G401.6 (cell line): ENCODE results near the gene OTOG.

Experiments used
- FAIRE-seq: peaks from 2 replicates; lab custom pipeline; 2012; peaks lifted over from hg19 to GRCh38; lab: Jason Lieb, UNC

The OTOG gene

DNA sequence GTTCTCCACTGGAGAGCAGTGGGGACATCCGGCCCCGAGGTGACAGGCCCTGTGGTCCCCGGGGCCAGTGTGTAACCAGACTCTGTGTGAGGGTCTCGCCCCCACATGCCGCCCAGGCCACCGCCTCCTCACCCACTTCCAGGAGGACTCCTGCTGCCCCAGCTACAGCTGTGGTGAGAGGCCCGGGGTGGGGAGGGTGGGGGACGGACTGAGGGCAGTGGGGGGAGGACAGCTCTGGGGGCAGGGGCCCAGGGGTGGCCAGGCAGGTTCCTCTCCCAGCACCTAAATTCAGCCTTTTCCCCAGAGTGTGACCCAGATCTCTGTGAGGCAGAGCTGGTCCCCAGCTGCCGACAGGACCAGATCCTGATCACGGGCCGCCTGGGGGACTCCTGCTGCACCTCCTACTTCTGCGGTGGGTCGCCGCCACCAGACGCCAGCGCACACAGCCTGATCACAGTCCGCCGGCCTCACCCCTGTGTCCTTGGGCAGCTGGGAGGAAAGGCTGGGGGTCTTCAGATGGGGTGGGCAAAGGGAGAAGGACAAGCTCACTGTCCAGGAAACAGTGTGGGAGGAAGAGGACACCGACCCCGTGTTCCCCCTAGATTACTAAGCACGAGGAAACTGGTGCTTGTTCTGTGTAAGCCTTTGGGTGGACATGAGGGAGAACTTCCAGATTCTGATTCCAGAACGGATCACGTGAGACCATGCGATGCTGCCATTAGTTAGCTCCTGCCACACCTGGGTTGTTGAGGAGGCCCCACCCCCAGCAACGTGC lies 87.9 kb downstream of the OTOG start:
- no peak for FAIRE-seq

DNA sequence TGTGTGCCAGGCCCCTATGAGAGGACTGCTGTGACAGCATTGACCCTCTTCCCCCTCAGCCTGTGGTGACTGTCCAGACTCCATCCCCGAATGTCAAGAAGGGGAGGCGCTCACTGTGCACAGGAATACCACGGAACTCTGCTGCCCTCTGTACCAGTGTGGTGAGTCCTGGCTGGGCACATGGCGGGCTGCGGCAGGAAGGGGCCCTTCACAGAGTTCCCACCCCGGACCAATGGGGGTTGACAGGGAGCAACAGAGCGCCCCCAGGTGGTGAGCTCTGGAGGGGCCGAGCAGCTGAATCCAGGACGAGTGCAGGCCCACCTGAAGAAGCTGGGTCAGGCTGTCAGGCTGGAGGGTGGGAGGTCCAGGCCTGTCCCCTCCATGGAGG lies 88.5 kb downstream of the OTOG start:
- no peak for FAIRE-seq

DNA sequence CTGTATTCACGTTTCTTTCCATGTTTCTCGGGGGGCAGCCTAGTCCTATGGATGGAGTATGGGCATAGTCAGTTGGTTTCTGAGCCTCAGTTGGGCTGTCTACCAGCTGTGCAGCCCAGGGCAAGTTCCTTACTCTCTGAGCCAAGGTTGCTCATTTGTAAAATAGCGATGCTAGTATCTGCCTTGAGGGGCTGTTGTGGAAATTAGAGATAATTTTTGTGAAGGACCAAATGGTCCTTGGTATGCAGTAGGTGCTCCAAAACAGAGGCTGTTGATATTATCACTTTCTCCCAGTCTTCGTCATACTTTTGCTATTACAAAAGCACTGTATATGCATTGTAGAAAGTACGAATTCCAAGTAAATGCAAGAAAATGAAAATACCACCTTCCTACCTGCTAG lies 89.7 kb downstream of the OTOG start:
- FAIRE-seq = no peak

DNA sequence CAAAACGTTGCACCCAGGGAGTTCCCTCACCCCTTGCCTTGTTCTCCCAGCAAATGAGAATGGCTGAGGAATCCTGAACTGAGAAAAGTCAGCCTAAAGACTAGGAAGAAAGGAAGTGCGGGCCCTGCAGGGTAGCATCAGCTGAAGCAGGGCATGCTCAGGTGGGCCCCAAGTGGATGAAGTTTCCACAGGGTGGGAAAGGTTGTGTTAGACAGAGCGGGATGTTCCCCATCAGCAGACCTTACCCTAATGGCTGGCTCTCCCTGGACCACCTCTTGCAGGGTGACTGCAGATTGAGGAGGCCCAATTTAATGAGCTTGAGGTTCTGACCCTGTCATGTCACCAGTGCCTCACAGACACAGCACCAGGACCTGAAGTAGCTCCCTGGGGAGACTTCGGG lies 90.8 kb downstream of the OTOG start:
- no peak for FAIRE-seq

DNA sequence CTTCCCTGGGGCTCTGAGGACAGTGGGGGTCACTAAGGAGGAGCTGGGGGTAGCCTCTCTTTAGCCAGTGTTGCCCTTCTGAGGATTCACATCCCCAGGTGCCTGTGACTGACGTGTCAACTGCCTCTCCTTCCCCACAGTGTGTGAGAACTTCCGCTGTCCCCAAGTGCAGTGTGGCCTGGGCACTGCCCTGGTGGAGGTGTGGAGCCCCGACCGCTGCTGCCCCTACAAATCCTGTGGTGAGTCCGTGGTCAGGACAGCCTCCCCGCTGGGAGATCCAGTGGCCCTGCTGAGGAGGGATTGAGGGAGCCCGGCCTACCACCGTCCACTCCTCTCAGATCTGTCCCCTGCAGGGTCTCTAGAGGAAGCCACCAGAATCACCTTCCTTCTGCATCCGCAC lies 91.3 kb downstream of the OTOG start:
- FAIRE-seq = no peak

DNA sequence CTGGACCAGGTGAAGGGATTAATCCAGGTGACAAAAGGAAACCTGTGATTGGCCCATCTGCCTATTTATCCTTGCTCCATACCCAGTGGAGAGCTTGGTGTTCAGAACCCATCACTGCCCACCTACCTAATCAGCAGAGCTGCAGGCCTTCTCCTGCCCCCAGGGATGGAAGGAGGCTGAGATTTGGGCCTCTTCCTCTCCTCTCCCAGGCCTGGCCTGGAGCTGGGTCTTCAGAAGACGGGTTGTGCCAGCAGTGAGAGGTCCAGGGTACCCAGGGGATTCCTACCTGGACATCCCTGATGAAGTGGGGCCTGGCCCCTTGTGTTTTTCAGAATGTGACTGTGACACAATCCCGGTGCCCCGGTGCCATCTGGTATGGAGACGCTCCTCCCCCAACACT lies 92.0 kb downstream of the OTOG start:
- no peak for FAIRE-seq

DNA sequence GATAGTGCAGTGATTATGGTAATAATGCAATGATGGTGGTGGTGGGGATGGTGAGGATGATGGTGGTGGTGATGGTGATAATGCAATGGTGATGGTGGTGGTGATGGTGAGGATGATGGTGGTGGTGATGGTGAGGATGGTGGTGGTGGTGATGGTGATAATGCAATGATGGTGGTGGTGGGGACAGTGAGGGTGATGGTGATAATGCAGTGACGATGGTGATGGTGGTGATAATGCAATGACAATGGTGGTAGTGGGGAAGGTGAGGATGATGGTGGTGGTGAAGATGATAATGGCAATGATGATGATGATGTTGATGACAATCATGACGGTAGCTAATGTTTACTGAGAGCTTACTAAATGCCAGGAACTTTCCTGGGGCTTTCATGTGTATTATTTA lies 92.7 kb downstream of the OTOG start:
- no peak for FAIRE-seq

DNA sequence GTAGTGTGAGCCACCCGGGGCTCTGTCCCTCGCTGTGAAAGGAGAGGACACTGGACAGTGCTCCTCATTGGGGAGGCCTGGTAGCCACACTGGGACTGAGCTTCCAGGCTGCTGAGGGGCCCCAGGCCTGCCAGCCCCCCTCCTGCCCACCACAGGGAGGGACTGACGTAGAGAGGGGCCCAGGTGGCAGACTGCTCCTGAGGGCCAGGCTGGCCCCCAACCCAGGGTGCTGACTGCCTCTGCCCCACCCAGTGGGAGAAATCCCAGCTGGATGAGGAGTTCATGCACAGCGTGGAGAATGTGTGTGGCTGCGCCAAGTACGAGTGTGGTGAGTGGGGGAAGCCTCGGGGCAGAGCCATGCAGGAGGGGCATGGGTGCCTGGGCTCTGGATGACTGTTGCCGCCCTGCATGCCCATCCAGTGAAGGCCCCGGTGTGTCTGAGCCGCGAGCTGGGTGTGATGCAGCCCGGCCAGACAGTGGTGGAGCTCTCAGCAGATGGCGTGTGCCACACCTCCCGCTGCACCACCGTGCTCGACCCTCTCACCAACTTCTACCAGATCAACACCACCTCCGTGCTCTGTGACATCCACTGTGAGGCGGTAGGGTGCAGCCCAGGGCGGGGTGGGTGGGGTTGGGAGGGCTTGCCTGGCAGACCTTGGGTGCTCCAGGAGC lies 93.6 kb downstream of the OTOG start:
- FAIRE-seq = no peak

DNA sequence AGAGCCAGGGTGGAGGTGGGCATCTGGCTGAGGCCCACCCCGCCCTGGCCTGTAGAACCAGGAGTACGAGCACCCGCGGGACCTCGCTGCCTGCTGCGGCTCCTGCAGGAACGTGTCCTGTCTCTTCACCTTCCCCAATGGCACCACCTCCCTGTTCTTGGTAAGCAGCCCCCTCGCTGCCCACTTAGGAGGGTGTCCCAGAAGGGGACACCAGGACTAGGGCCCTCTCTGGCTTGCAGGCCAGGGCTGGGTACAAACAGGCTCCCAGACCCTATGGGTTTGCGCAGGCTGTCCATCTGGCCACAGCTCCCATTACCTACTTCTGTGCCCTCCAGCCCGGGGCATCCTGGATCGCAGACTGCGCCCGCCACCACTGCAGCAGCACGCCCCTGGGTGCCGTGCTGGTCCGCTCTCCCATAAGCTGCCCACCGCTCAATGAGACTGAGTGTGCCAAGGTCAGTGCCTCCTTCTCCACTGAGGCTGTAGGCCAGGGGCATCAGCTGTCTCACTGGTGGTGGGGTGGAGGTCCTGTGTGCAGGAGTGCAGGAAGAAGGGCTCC lies 94.8 kb downstream of the OTOG start:
- FAIRE-seq = no peak

DNA sequence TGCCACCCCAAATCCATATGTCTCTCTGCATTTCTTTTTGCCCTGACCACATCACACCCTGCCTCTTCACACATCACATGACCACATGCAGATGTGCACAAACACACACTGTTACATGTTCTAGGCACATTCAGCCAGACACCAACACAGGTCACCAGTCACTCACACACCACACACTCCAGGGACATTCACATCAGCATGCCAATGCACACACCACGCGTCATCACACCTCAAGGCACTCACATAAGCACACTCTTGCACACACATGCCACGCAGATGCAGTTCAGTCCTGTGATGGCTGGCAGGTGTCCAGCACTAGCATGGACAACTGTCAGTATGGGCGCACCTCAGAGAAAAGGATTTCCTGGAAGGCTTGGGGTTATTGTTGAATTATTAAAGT lies 95.3 kb downstream of the OTOG start:
- FAIRE-seq = no peak

DNA sequence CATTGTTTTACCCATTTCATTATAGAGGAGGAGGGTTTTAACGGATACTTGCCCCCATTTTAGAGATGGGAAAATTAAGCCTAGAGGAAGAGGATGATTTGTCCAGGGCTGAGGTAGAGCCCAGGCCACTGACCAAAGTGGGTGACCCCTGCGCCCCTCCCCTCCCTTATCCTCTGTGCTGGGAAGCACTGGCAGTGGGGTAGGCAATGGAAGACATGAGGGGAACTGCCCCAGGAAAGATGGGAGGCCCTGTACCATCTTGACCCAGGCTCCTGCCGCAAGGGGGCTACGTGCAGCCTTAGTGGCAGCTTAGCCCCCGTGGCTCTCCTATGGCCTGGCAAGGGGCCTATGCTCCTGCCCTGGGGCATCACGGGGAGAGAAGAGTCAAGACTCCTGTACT lies 95.9 kb downstream of the OTOG start:
- no peak for FAIRE-seq

DNA sequence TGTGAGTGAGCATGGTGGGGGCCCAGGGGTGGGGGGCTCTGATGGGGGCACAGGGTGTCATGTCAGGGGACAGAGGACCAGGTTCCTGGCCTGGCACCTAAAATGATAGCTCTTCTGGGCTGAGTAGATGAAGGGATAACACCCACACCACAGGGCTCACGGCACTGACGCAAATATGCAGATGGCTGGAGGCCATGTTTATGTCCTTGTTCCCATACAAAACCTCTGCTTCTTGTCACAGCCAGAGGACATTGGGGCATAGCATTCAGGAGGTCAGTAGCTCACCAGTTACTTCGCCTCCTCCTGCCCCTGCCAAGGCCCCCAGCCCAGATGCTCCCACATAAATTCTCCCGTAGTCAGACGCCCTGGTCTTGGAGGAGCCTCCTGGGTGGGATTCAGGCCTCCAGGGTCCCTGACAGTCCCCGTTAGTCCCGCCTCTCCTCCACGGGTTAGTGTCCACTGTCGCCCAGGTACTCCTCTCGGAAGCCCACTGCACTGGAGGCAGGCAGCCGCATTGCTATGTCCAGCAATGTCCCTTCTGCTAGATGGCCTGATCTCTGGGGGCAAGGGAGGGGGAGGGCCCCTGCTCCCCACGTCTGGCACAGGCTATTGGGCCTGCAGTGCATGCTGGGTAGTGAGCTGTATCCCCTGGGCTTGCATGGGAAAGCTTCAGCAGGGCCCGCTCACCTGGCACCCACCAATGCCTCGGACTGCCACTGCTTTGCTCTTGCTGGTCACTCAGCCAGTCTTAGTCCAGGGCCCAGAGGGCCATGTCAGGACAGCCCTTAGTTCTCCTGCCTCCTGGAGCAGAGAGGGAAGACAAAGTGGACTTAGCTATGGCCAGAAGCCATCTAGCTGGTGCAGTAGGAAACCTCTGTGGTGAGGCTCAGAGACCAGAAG lies 96.7 kb downstream of the OTOG start:
- no peak for FAIRE-seq

DNA sequence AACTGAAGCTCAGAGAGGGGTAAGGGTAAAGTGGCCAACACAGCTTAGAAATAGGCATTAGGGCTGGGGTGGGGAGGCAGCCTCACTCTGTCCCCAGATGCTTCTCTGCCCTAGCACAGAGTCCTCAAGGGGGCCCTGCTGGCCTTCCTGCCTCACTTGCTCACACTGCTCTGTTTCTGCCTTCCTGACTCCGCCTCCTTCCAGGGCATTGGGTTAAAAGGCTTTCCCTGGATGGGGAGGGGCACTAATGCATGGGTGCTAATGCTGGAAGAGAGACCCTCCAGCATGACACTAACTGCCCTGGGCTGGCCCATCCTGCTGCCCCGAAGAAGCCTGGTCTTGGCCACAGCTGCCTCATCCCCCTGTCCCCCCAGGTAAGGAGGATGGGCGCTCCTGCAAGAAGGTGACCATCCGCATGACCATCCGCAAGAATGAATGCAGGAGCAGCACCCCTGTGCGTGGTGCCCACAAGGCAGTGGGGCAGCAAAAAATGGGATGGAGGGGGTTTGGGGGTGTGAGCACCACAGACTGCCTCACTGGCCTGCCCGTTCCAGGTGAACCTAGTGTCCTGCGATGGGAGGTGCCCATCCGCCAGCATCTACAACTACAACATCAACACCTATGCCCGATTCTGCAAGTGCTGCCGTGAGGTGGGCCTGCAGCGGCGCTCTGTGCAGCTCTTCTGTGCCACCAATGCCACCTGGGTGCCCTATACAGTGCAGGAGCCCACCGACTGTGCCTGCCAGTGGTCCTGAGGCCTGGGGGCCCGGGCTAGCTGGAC lies 98.3 kb downstream of the OTOG start:
- FAIRE-seq = no peak

DNA sequence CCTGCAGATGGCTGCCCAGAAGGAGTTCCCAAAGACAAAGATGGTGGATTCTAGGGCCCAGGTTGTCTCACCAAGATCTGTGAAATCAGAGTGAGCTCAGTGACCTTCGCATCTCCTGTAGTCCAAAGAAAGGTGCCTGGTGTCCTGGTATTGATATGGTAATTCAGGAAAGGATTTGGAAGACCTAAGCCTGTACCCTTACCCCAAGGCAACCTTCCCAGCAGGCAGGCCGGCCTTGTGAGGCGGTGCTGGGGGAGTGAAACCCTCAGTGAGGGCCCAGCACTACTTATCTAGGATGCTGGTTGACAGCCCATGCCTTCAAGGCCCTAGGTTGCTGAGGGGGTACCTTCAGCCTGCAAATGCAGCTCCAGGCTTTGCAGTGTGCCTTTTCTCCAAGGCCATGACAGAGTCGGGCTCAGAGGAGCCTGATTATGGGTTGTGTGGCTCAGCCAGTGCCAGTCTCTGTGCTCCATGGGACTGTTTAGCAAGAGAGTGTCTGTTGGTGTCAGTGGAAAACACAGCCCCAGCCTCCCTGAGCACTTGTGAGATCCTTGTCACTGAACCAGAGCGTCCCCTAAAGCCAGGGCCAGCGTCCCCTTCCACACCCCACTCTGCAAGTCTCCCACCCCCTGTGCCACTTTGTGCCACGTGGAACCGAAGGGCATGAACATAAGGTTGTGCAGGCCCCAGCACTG lies 99.5 kb downstream of the OTOG start:
- FAIRE-seq = no peak

DNA sequence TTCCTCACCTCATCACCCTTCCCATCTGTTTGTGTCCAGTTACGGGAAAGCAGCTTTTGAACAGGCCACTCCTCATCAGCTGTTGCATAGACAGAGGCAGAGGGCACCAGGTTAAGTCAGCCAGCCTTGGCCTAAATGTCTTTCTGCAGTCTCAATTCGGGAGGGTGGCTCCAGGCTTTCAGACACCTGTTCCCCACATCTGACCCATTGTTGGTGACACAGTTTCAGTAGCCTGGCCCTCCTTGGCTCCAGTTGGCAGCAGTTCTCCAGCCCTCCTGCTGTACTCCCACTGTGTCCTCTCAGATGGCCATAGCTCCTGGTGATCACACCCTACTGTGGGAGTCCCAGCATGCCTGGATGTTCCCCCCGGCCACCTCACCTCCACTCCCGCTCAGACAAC lies 101.5 kb downstream of the OTOG start:
- no peak for FAIRE-seq

DNA sequence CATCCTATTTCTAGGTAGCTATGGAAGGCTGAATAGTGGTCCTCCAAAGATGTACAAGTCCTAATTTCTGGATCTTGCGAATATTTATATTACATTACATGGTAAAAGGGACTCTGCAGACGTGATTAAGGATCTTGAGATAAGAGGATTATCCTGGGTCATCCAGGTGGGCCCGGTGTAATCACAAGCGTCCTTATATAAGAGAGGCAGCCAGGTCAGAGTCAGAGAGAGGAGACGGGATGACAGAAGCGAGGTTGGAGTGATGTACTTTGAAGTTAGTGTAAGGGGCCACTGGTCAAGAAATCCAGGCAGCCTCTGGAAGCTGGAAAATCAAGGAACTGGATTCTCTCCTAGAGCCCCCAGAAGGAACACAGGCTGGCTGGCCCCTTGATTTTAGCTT lies 102.2 kb downstream of the OTOG start:
- no peak for FAIRE-seq

DNA sequence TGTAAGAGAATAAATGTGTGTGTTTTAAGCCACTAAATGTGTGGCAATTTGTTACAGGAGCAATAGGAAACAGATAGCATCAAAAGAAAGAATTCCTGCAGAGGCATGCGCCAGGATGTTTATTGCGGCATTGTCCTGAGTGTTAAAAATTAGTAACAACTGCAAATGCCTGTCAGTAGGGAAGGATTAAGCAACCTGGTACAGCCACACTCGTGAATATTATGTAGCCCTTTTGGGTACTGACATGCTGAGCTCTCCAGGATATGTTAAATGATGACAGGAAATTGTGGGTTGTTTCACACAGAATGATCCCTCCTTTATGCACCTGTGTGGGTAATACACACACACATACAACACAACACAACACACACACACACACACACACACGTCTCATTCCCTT lies 102.6 kb downstream of the OTOG start:
- FAIRE-seq = no peak

DNA sequence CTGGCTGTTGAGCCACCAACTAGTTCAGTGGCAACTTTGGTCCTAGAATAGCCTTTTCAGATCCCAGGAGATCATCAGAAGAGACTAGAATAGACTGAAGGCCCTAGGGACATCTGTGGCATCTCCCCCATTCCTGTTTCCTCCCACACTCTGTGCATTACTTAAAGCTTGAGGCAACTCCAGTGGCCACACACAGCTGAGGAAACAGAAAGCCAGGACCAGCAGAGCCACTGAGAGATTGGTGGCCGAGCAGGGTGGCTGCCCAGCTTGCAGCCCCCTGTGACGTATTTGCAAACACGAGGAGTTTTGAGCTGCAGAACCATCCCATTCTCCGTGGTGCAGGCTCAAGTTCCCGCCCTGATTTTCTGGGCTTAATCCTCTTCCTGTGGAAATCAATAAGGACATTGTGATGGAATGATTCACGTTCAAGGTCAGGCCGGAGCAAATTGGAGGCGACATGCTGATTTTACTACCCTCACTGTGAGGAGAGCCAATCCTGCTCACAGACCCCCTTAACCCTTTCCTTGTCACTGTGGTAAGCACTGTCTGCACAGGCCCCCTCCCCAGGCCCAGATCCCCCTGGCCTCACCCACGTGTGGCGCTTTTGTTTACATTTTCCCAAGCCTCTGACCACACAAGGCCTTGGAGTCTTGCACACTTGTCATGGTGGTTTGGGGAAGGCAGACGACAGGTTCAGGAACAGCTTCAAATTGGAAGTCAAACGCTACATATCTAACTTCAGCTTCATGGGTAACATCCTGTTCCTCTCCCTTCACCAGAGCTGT lies 103.3 kb downstream of the OTOG start:
- no peak for FAIRE-seq

DNA sequence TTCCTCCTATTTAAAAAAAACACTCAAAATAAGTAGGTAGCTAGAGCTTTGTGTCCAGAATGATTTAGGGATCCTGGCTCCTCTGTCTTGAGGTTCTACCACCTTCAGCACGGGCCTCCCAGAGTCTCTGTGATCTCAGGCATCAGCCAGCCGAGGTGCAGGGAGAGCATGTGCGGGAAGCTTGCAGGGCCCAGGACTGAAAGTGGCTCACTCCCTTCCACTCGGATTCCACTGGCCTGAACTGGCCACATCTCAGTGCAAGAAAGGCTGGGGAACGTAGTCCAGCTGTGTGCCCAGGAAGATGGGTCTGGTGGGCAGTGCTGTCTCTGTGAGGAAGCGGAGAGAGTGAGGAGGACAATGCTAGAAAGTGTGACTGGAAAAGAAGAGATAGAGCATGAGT lies 104.0 kb downstream of the OTOG start:
- FAIRE-seq = no peak

DNA sequence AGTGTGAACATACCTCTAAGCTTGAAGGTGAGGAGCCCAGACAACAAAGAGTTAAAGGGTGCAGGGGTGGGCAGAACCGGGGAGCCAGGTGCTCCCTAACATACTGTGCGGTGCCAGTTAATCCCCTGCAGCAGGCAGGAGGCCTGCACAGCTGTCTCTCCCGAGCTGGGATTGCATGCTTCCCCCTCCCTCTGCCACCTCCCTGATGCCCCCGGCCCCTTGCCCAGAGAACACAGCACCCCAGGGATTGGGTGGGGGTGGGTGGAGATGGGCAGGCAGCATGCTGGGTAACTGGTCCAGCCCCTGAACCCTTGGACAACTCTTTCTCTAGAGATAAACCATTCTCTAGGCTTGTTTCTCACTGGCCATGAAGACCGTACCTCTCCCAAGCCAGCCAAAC lies 104.6 kb downstream of the OTOG start:
- no peak for FAIRE-seq

DNA sequence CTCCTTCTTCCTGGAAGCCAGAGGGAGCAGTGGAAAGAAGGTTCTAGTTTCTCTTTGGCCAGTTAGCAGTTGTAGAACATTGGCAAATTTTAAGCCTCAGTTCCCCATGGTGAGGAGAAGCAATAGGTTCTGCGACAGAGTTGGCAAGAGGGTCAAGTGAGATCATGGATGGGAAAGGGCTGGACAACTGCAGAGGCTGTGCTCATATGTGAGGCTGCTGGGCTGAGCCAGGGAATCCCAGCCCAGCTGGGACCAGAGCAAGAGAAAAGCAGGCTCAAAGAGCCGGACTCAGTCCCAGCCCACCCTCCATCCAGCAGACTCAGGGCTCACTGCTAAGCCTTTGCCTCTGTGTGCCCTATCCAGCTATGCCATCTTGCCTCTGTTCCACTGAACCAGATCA lies 105.5 kb downstream of the OTOG start:
- no peak for FAIRE-seq
